Neural cell (in vitro differentiated cells): ENCODE data around the gene GATC. TPM values are rescaled to one million over a fixed set of nuclear protein-coding genes. Genes with fewer than 3 reads are reported as not detected.

ENCODE experiments used
- H2AFZ ChIP-seq: fragments of 200-600, 300-800 bp; sonication (generic), shearing (Covaris generic); 2 replicates; pipeline ENCODE4 v1.6.0; 2014; ENCODE audit warnings: low read depth, mild to moderate bottlenecking, antibody characterized with exemption, low read length, moderate library complexity
- H3F3A ChIP-seq: fragments of 200-600 bp; shearing (Covaris generic); 2 replicates; pipeline ENCODE4 v1.6.1; 2016; ENCODE audit warnings: mild to moderate bottlenecking, moderate library complexity, mixed read lengths, antibody characterized with exemption, low read length; ENCODE audit not compliant: insufficient read depth, poor library complexity, severe bottlenecking
- H3K27ac ChIP-seq: fragments of 200-600, 300-800 bp; sonication (generic), shearing (Covaris generic); 2 replicates; pipeline ENCODE4 v1.5.1; 2014; ENCODE audit warnings: mild to moderate bottlenecking, low read length, moderate library complexity
- H3K27me3 ChIP-seq: fragments of 300-800, 200-600 bp; sonication (generic), shearing (Covaris generic); 2 replicates; pipeline ENCODE4 v1.6.0; 2014; ENCODE audit warnings: mild to moderate bottlenecking, low read depth, low read length, moderate library complexity; ENCODE audit not compliant: insufficient read depth
- H3K36me3 ChIP-seq: fragments of 300-800, 200-600 bp; sonication (generic), shearing (Covaris generic); 2 replicates; pipeline ENCODE4 v1.5.1; 2014; ENCODE audit warnings: mild to moderate bottlenecking, antibody characterized with exemption, low read length, moderate library complexity; ENCODE audit not compliant: insufficient read depth
- H3K4me2 ChIP-seq: fragments of 300-800, 200-600 bp; sonication (generic), shearing (Covaris generic); 2 replicates; pipeline ENCODE4 v1.6.0; 2014; ENCODE audit warnings: mild to moderate bottlenecking, low read length
- H3K4me3 ChIP-seq: fragments of 300-800, 200-600 bp; sonication (generic), shearing (Covaris generic); 2 replicates; pipeline ENCODE4 v1.5.1; 2014; ENCODE audit warnings: mild to moderate bottlenecking, low read length, moderate library complexity
- H3K79me2 ChIP-seq: fragments of 200-600 bp; shearing (Covaris generic); replicated peaks from 2 replicates; pipeline ENCODE4 v1.6.0; 2014; ENCODE audit warnings: mild to moderate bottlenecking, low read length, moderate library complexity; ENCODE audit not compliant: insufficient read depth
- H3K9ac ChIP-seq: fragments of 300-800, 200-600 bp; sonication (generic), shearing (Covaris generic); 2 replicates; pipeline ENCODE4 v1.6.1; 2016; ENCODE audit warnings: mild to moderate bottlenecking, low read length, mixed read lengths
- H3K9me2 ChIP-seq: fragments of 200-600 bp; shearing (Covaris generic); 2 replicates; pipeline ENCODE4 v1.6.1; 2016; ENCODE audit warnings: mild to moderate bottlenecking, low read length, mixed read lengths; ENCODE audit not compliant: insufficient read depth
- H3K9me3 ChIP-seq: fragments of 200-600, 300-800 bp; sonication (generic), shearing (Covaris generic); 2 replicates; pipeline ENCODE4 v1.6.1; 2016; ENCODE audit warnings: mild to moderate bottlenecking, mixed run types, low read length, moderate library complexity, mixed read lengths
- H4K20me1 ChIP-seq: fragments of 200-600 bp; shearing (Covaris generic); 2 replicates; pipeline ENCODE4 v1.6.1; 2016; ENCODE audit warnings: mild to moderate bottlenecking, mixed run types; ENCODE audit not compliant: insufficient read depth
- CTCF ChIP-seq: fragments of 450-650 bp; IDR thresholded peaks from 2 replicates; pipeline ENCODE4 v1.5.1; 2014; ENCODE audit warnings: antibody characterized with exemption, mild to moderate bottlenecking, moderate library complexity; ENCODE audit not compliant: poor library complexity, severe bottlenecking
- EP300 ChIP-seq: fragments of 450-650 bp; conservative IDR thresholded peaks from 2 replicates; pipeline ENCODE4 v1.6.1; 2014; ENCODE audit warnings: antibody characterized with exemption, mild to moderate bottlenecking, moderate library complexity; ENCODE audit not compliant: poor library complexity, severe bottlenecking
- EZH2 ChIP-seq: fragments of 200-600, 300-800 bp; shearing (Covaris generic), sonication (generic); IDR thresholded peaks from 2 replicates; pipeline ENCODE4 v1.6.1; 2014; ENCODE audit warnings: antibody characterized with exemption, low read length, borderline replicate concordance, mild to moderate bottlenecking; ENCODE audit not compliant: insufficient read depth, poor library complexity, severe bottlenecking
- MXI1 ChIP-seq: fragments of 450-650 bp; conservative IDR thresholded peaks from 2 replicates; pipeline ENCODE4 v1.6.1; 2014; ENCODE audit warnings: antibody characterized with exemption, mild to moderate bottlenecking; ENCODE audit not compliant: poor library complexity, severe bottlenecking
- POLR2AphosphoS5 ChIP-seq: IDR thresholded peaks from 2 replicates; pipeline ENCODE4 v1.6.1; 2012
- RAD21 ChIP-seq: fragments of 450-650 bp; conservative IDR thresholded peaks from 2 replicates; pipeline ENCODE4 v1.6.1; 2014; ENCODE audit warnings: antibody characterized with exemption, mild to moderate bottlenecking, moderate library complexity
- REST ChIP-seq: IDR thresholded peaks from 2 replicates; pipeline ENCODE4 v1.6.1; 2012; ENCODE audit warnings: borderline replicate concordance
- SMC3 ChIP-seq: fragments of 450-650 bp; conservative IDR thresholded peaks from 2 replicates; pipeline ENCODE4 v1.6.1; 2014; ENCODE audit warnings: antibody characterized with exemption, mild to moderate bottlenecking, moderate library complexity; ENCODE audit not compliant: poor library complexity
- TAF1 ChIP-seq: IDR thresholded peaks from 2 replicates; pipeline ENCODE4 v1.6.1; 2012; ENCODE audit warnings: low read depth
- polyA plus RNA-seq: library from polyadenylated mRNA; depleted of rRNA; stranded (reverse); fragments of >200 nt; gene quantifications from 2 replicates; pipeline ENCODE4 v1.2.3, GENCODE V29; 2014

GATC gene
- polyA plus RNA-seq, 1 donor from 2014 or later, result 45.3 TPM

GRCh38 chr12:120474616-120474960 is 28.3 kb downstream of the GATC start:
- TF ChIP-seq CTCF, result no peak
- TF ChIP-seq TAF1, result no peak
- no peak for TF ChIP-seq SMC3
- no peak for TF ChIP-seq RAD21
- TF ChIP-seq EP300, result no peak
- no peak for TF ChIP-seq MXI1
- TF ChIP-seq REST, result no peak
- no peak for TF ChIP-seq POLR2AphosphoS5
- no peak for TF ChIP-seq EZH2
- Histone ChIP-seq H3K4me2 (no peak overlapping the region), H3F3A (no peaks in the 10 kb centered on the region), H3K79me2 (peaks cover 14% of the 10 kb centered on the region), H3K36me3 (no peaks in the 10 kb centered on the region), H3K9me2 (no peaks in the 10 kb centered on the region), H4K20me1 (no peaks in the 10 kb centered on the region), H3K27ac (no peak overlapping the region), H3K9ac (no peak overlapping the region), H3K9me3 (no peaks in the 10 kb centered on the region), H3K4me3 (no peak overlapping the region), H3K27me3 (no peaks in the 10 kb centered on the region), H2AFZ (no peak overlapping the region)

GRCh38 chr12:120475643-120476042 is 29.4 kb downstream of the GATC start:
- Histone ChIP-seq H3K9ac (no peak overlapping the region), H4K20me1 (no peaks in the 10 kb centered on the region), H3K4me2 (no peak overlapping the region), H3K27me3 (no peaks in the 10 kb centered on the region), H3K79me2 (peaks cover 9% of the 10 kb centered on the region), H3K27ac (no peak overlapping the region), H3K36me3 (no peaks in the 10 kb centered on the region), H3K9me3 (no peaks in the 10 kb centered on the region), H3K9me2 (no peaks in the 10 kb centered on the region), H2AFZ (no peak overlapping the region), H3K4me3 (no peak overlapping the region), H3F3A (no peaks in the 10 kb centered on the region)
- TF ChIP-seq CTCF, result no peak
- no peak for TF ChIP-seq TAF1
- no peak for TF ChIP-seq RAD21
- no peak for TF ChIP-seq REST
- no peak for TF ChIP-seq SMC3
- no peak for TF ChIP-seq MXI1
- no peak for TF ChIP-seq POLR2AphosphoS5
- no peak for TF ChIP-seq EZH2
- no peak for TF ChIP-seq EP300
